Neuronal stem cell (in vitro differentiated cells): ENCODE measurements around the gene IL1RN.
"Not testable (repeated sequence)": the region's sequence is repeated elsewhere in the genome, so short reads cannot be mapped to it uniquely, and the experiment has no call there.

ENCODE experiments used
- DNase-seq: peaks from one replicate; pipeline ENCODE4 v3.0.0-alpha.2; 2013; ENCODE audit warnings: low spot score
- H2AFZ ChIP-seq: one replicate; pipeline ENCODE4 v1.6.1; 2013; ENCODE audit warnings: mild to moderate bottlenecking, low read length, inconsistent platforms
- H2AK5ac ChIP-seq: 2 replicates; pipeline ENCODE4 v1.6.1; 2013; ENCODE audit warnings: low read depth, mild to moderate bottlenecking, inconsistent platforms, low read length, moderate library complexity, mixed read lengths
- H2BK120ac ChIP-seq: 2 replicates; pipeline ENCODE4 v1.6.1; 2013; ENCODE audit warnings: low read depth, mild to moderate bottlenecking, inconsistent platforms, low read length, moderate library complexity, mixed read lengths
- H2BK12ac ChIP-seq: one replicate; pipeline ENCODE4 v1.6.1; 2013; ENCODE audit warnings: low read length, inconsistent platforms
- H2BK15ac ChIP-seq: 2 replicates; pipeline ENCODE4 v1.6.1; 2013; ENCODE audit warnings: mild to moderate bottlenecking, low read length, inconsistent platforms, mixed read lengths
- H2BK5ac ChIP-seq: one replicate; pipeline ENCODE4 v1.6.1; 2013; ENCODE audit warnings: inconsistent platforms, mild to moderate bottlenecking, low read length, moderate library complexity
- H3K14ac ChIP-seq: one replicate; pipeline ENCODE4 v1.6.1; 2013; ENCODE audit warnings: low read length, inconsistent platforms
- H3K18ac ChIP-seq: 2 replicates; pipeline ENCODE4 v1.6.1; 2013; ENCODE audit warnings: low read length, inconsistent platforms
- H3K23ac ChIP-seq: 2 replicates; pipeline ENCODE4 v1.6.1; 2013; ENCODE audit warnings: low read depth, mild to moderate bottlenecking, mixed read lengths, low read length, inconsistent platforms; ENCODE audit not compliant: poor library complexity
- H3K27ac ChIP-seq: replicated peaks from 3 replicates; pipeline ENCODE4 v1.5.1; 2013; ENCODE audit warnings: low read length, inconsistent platforms
- H3K27me3 ChIP-seq, 3 experiments: 2 replicates each; pipeline ENCODE4 v1.6.1; 2013; ENCODE audit warnings: low read length in 3 of 3, mild to moderate bottlenecking in 2 of 3, inconsistent platforms in 1 of 3, low read depth in 1 of 3, mixed read lengths in 1 of 3, moderate library complexity in 1 of 3; ENCODE audit not compliant: control insufficient read depth in 3 of 3, insufficient read depth in 3 of 3
- H3K36me3 ChIP-seq, 2 donors: replicated peaks in 1 of 2; 2 replicates each; pipeline ENCODE4 v1.6.1; 2013; ENCODE audit warnings: low read length in 2 of 2; ENCODE audit not compliant: control insufficient read depth in 2 of 2, insufficient read depth in 2 of 2
- H3K4ac ChIP-seq: 2 replicates; pipeline ENCODE4 v1.6.1; 2013; ENCODE audit warnings: inconsistent platforms, mild to moderate bottlenecking, low read length, moderate library complexity
- H3K4me1 ChIP-seq, 2 donors: 1 replicate in 1 of 2; 2 replicates in 1 of 2; pipeline ENCODE4 v1.6.1; 2013; ENCODE audit warnings: low read length in 2 of 2, low read depth in 1 of 2; ENCODE audit not compliant: control insufficient read depth in 2 of 2, insufficient read depth in 1 of 2
- H3K4me2 ChIP-seq: one replicate; pipeline ENCODE4 v1.6.1; 2013; ENCODE audit warnings: mild to moderate bottlenecking, low read length, inconsistent platforms; ENCODE audit not compliant: insufficient read depth, poor library complexity, severe bottlenecking
- H3K4me3 ChIP-seq, 2 donors: 2 replicates each; pipeline ENCODE4 v1.5.1; 2013; ENCODE audit warnings: low read length in 2 of 2, mild to moderate bottlenecking in 2 of 2, inconsistent platforms in 1 of 2, moderate library complexity in 1 of 2
- H3K79me1 ChIP-seq: one replicate; pipeline ENCODE4 v1.6.1; 2013; ENCODE audit warnings: low read depth, mild to moderate bottlenecking, inconsistent platforms, low read length, moderate library complexity
- H3K9ac ChIP-seq: one replicate; pipeline ENCODE4 v1.6.1; 2013; ENCODE audit warnings: mild to moderate bottlenecking, low read depth, low read length, inconsistent platforms; ENCODE audit not compliant: poor library complexity
- H3K9me3 ChIP-seq, 2 donors: replicated peaks in 1 of 2; 2 replicates each; pipeline versions ENCODE3 to v1.6.1; 2013; ENCODE audit warnings: low read length in 2 of 2, mild to moderate bottlenecking in 2 of 2, inconsistent platforms in 1 of 2, low read depth in 1 of 2, mixed read lengths in 1 of 2, moderate library complexity in 1 of 2; ENCODE audit not compliant: control insufficient read depth in 2 of 2, insufficient read depth in 1 of 2
- H4K8ac ChIP-seq: one replicate; pipeline ENCODE4 v1.6.1; 2013; ENCODE audit warnings: low read depth, mild to moderate bottlenecking, inconsistent platforms, low read length, moderate library complexity
- H4K91ac ChIP-seq: one replicate; pipeline ENCODE4 v1.6.1; 2013; ENCODE audit warnings: low read length, low read depth, mild to moderate bottlenecking, inconsistent platforms; ENCODE audit not compliant: poor library complexity
- WGBS, 2 donors: extraction: QIAGEN DNeasy Blood & Tissue Kit; methylation state at CpG; one replicate each; pipeline ENCODE4 v1.1.7; 2013; ENCODE audit warnings: missing lambda C conversion rate in 2 of 2, mixed read lengths in 1 of 2; ENCODE audit not compliant: insufficient read length in 2 of 2, insufficient replicate concordance in 1 of 2; ENCODE audit errors: extremely low coverage in 2 of 2; 5-methylcytosine and 5-hydroxymethylcytosine counted together

IL1RN gene

GRCh38 chr2:113092864-113093612 lies 34.4 kb upstream of the IL1RN start:
- Histone ChIP-seq H3K4me1 (no peaks in the 10 kb centered on the region), H3K4me2 (no peak overlapping the region), H2AK5ac (no peak overlapping the region), H2BK5ac (no peak overlapping the region), H4K91ac (no peak overlapping the region), H2AFZ (no peak overlapping the region), H3K14ac (no peak overlapping the region), H3K4ac (no peak overlapping the region), H3K18ac (no peak overlapping the region), H2BK15ac (no peak overlapping the region), H2BK12ac (no peak overlapping the region), H3K36me3 (no peaks in the 10 kb centered on the region), H3K79me1 (no peaks in the 10 kb centered on the region), H3K9me3 (no peaks in the 10 kb centered on the region), H3K4me3 (no peak overlapping the region), H2BK120ac (no peak overlapping the region), H3K23ac (no peak overlapping the region), H3K9ac (no peak overlapping the region), H4K8ac (no peak overlapping the region), H3K27me3 (peaks cover 0 to 4% (median 0%) of the 10 kb centered on the region in 3 experiments), H3K27ac (no peak overlapping the region)
- no CpG with 5 or more reads among the region's 5 CpGs for WGBS, 2 donors
- no peak for DNase-seq

GRCh38 chr2:113093613-113093977 lies 33.8 kb upstream of the IL1RN start:
- no peak overlapping the region for H2BK12ac ChIP-seq
- no peak overlapping the region for H2BK5ac ChIP-seq
- H3K9me3 ChIP-seq, result peaks cover 0 to 1% of the 10 kb centered on the region in 2 donors
- H3K14ac ChIP-seq, result no peak overlapping the region
- H3K36me3 ChIP-seq, result no peaks in the 10 kb centered on the region
- no peak overlapping the region for H3K4me3 ChIP-seq
- no peak overlapping the region for H2AK5ac ChIP-seq
- H2AFZ ChIP-seq, result no peak overlapping the region
- no peaks in the 10 kb centered on the region for H3K4me1 ChIP-seq
- no peak overlapping the region for H3K9ac ChIP-seq
- H2BK15ac ChIP-seq, result no peak overlapping the region
- no peak overlapping the region for H3K23ac ChIP-seq
- H3K4me2 ChIP-seq, result no peak overlapping the region
- H2BK120ac ChIP-seq, result no peak overlapping the region
- WGBS, 2 donors, result no CpG with 5 or more reads among the region's 2 CpGs
- DNase-seq, result no peak
- H3K27me3 ChIP-seq, result peaks cover 0 to 4% (median 0%) of the 10 kb centered on the region in 3 experiments
- no peaks in the 10 kb centered on the region for H3K79me1 ChIP-seq
- H4K91ac ChIP-seq, result no peak overlapping the region
- H3K18ac ChIP-seq, result no peak overlapping the region
- H3K4ac ChIP-seq, result no peak overlapping the region
- H4K8ac ChIP-seq, result no peak overlapping the region
- H3K27ac ChIP-seq, result no peak overlapping the region

GRCh38 chr2:113096306-113096705 lies 31.1 kb upstream of the IL1RN start:
- WGBS, 2 donors, result no CpG with 5 or more reads among the region's 14 CpGs
- DNase-seq, H3K4me2 ChIP-seq: not testable (repeated sequence)

DNA sequence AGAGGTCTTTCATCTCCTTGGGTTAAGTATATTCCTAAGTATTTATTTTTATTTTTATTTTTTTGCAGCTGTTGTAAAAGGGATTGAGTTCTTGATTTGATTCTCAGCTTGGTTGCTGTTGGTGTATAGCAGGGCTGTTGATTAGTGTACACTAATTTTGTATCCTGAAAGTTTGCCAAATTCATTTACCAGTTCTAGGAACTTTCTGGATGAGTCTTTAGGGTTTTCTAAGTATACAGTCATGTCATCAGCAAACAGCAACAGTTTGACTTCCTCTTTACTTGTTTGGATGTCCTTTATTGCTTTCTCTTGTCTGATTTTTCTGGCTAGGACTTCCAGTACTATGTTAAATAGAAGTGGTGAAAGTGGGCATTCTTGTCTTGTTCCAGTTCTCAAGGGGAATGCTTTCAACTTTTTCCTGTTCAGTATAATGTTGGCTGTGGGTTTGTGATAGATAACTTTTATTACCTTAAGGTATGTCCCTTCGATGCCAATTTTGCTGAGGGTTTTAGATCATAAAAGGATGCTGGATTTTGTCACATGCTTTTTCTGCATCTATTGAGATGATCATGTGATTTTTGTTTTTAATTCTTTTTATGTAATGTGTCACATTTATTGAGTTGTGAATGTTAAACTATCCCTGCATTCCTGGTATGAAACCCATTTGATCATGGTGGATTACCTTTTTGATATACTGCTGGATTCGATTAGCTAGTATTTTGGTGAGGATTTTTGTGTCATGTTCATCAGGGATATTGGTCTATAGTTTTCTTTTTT lies 30.4 kb upstream of the IL1RN start:
- H2AK5ac ChIP-seq, H3K4me1 ChIP-seq, H3K79me1 ChIP-seq, H3K4ac ChIP-seq, H3K4me2 ChIP-seq, H4K8ac ChIP-seq, H2BK12ac ChIP-seq, H2AFZ ChIP-seq, H2BK15ac ChIP-seq, H3K27me3 ChIP-seq, H3K18ac ChIP-seq, H3K4me3 ChIP-seq, H3K23ac ChIP-seq, H3K14ac ChIP-seq, H3K9me3 ChIP-seq, H3K27ac ChIP-seq, H2BK5ac ChIP-seq, H2BK120ac ChIP-seq, H3K9ac ChIP-seq, H3K36me3 ChIP-seq, H4K91ac ChIP-seq, DNase-seq: not testable (repeated sequence)
- no CpG with 5 or more reads among the region's 2 CpGs for WGBS, 2 donors

More at GRCh38 chr2:113096306-113096705, 31.1 kb upstream of the IL1RN start:
- not testable (repeated sequence) for H3K27me3 ChIP-seq, H2AFZ ChIP-seq, H2BK12ac ChIP-seq, H3K36me3 ChIP-seq, H3K27ac ChIP-seq, H2BK15ac ChIP-seq, H3K18ac ChIP-seq, H3K4ac ChIP-seq, H2BK120ac ChIP-seq, H2AK5ac ChIP-seq, H3K4me1 ChIP-seq, H3K79me1 ChIP-seq, H3K9ac ChIP-seq, H4K8ac ChIP-seq, H3K14ac ChIP-seq, H2BK5ac ChIP-seq, H3K9me3 ChIP-seq, H3K23ac ChIP-seq, H4K91ac ChIP-seq, H3K4me3 ChIP-seq
